Upper lobe of left lung (tissue), 4 donors: Measurements from ENCODE around the gene UBAC2.

Experiments
- POLR2A ChIP-seq, 4 donors: fragments of 450-650 bp; IDR thresholded peaks; one replicate each; pipeline ENCODE4 v1.5.1; 2016 to 2017; ENCODE audit warnings: antibody characterized with exemption in 4 of 4, mild to moderate bottlenecking in 2 of 4
- POLR2AphosphoS5 ChIP-seq, 2 donors: sonication (generic); formaldehyde crosslinking; IDR thresholded peaks; one replicate each; pipeline ENCODE4 v1.5.1; 2017; ENCODE audit warnings: antibody characterized with exemption in 2 of 2
- TF ChIP-seq, protein P1 (sequence below), 6 experiments: fragments of 450-650 bp in 4 of 6; fragments of 200-600 bp in 2 of 6; sonication (generic) in 2 of 6; IDR thresholded peaks; one replicate each; pipeline ENCODE4 v1.5.1; 2016 to 2019; ENCODE audit warnings: antibody characterized with exemption in 6 of 6

DNA sequence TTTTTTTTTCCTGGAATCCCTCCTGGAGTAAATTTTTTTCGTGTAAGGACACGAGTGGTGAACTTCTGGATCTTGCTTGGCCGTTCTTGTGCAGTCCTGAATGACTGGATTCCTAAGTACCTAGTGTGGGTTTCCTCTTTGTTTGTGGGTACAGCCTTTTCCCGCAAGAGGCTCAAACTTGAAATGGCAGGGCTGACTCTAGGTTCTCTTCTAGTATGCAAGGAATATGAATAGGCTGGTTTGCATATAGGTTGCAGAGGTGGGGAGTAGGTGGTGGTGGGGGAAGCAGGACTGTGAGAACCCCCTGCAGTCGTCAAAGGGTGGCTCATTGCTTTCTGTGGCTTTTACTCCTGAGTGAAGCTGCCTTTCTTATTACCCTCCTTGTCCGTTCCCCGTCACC lies 13.6 kb downstream of the UBAC2 start:
- TF ChIP-seq, protein P1, sequence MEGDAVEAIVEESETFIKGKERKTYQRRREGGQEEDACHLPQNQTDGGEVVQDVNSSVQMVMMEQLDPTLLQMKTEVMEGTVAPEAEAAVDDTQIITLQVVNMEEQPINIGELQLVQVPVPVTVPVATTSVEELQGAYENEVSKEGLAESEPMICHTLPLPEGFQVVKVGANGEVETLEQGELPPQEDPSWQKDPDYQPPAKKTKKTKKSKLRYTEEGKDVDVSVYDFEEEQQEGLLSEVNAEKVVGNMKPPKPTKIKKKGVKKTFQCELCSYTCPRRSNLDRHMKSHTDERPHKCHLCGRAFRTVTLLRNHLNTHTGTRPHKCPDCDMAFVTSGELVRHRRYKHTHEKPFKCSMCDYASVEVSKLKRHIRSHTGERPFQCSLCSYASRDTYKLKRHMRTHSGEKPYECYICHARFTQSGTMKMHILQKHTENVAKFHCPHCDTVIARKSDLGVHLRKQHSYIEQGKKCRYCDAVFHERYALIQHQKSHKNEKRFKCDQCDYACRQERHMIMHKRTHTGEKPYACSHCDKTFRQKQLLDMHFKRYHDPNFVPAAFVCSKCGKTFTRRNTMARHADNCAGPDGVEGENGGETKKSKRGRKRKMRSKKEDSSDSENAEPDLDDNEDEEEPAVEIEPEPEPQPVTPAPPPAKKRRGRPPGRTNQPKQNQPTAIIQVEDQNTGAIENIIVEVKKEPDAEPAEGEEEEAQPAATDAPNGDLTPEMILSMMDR (IDR thresholded peaks at IDR 0.05) = no peak
- no peak for TF ChIP-seq POLR2A (IDR thresholded peaks at IDR 0.05)
- no peak for TF ChIP-seq POLR2AphosphoS5 (IDR thresholded peaks at IDR 0.05)
